GM19372 (cell line): Measurements from ENCODE around the gene CFDP1.

Experiments
- ATAC-seq: cut with Tn5 transposase; IDR thresholded peaks from one replicate; pipeline ENCODE4 v1.9.1; 2021; ENCODE audit warnings: mild to moderate bottlenecking, low read depth, moderate library complexity; ENCODE audit not compliant: unreplicated experiment

Gene CFDP1

DNA sequence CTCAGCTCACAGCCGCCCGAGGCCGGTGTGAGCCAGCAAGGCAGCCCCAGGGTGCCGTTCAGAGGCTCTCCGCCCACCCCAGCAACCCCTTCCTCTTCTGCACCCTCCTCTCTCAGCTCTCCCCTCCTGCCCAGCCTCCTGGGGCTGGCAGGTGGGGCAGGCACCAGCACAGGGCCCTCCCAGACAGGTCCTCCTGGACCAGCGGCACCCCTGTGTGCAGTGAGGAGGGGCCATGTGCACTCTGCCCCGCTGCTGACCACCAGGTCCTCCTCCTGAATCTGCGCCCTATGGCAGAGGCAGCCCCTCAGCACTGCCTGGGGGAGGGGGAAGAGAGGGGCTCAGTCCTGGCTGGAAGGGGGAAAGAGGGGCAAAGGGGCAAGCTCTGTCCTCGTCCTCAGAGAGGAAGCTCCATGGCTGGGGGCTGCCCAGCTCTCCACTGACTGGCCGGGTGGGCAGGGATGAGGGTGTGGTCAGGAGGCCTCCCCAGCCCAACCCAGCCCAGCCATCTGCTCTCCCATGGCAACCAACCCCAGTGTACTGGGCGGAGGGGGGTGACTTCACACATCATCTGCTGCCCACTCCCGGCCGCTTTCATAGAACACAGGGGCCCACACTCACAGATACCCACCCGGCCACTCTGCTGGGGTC, 176.5 kb downstream of the CFDP1 start:
- ATAC-seq: no peak

DNA sequence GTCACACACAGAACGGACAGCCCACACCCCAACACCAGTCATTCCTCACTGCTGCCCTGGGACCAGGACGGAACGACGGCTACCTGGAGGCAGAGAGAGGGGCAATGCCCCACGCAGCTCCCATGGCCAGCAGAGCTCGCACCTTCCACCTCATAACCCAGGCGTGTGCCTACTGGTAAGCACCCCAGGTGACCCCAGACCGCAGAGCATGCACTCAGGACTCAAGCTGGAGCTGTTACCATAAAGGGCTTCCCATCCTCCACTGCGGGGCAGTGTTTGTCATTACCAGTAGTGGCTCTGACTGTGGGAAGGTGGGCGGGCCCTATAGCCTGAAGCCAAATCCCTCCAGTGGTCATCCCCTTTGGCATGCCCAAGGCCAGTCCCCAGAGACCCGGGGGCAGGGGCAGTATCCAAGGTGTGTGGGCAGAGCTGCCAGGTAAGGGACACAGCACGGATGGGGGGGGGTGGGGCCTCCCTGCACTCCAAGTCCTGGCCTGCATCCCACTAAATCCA, 177.2 kb downstream of the CFDP1 start:
- ATAC-seq: no peak

DNA sequence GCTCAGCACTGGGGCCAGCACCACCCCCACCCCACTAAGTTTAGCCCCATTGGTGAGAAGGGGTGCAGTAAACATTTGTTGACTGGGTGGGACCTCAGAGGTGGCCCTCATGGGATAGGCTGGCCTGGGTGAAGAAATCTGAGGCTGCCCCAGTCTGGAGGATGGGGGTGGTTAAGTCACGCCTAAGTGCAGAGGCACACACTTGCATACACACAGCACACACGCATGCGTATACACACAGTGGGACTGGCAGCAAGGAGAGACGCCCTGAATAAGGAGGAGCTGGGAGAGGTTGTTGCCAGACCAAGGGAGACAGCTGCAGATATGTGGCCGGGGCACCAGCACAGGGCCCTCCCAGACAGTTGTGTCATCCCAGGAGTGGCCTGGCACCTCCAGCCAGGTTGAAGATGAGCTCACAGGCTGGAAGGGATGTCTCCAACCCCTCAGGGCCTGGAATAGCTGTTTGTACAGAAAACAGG, 178.9 kb downstream of the CFDP1 start:
- no peak for ATAC-seq

DNA sequence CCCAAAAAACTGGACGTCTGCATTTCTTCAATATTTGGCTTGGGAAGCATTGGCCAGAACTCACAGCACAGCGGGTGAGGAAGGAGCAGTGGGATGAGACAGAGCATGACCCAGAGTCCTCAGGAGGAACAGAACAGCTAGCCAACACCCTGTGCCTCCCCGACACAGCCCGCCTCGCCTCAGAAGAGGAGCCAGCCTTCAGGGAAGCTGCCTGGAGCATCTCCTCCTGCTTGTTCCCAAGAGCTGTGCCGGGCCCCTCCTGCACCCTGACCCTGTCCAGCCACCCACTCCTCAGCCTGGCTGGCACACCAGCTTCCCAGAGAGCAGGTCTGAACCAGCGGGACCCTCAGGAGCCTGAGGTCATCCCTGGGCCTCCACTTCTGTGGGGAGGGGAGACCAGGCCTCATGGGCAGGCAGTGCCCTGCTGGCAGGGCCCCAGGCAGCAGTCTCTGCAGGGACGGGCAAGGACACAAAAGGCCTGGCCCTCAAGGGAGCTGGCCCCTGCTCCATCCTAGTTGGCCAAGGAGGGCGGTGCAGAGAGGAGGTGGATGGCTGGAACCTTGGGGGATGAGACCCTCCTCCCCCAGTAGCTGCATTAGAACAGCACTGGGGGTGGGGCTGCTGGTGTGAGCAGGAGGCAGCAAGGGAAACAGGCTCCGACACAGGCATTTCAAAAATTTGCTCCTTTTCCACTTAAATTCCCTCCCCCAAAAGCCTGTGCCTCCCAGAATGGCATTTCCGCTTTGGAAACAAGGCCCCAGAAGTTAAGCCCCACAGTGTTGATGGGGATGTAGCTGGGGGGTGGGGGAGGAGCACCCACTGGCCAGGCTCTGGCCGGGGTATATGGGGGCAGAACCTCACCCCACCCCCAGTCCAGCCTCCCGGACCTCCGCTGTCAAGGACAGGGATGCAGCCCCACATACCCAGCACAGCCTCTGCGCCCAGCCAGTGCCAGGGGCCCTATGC, 180.1 kb downstream of the CFDP1 start:
- no peak for ATAC-seq

DNA sequence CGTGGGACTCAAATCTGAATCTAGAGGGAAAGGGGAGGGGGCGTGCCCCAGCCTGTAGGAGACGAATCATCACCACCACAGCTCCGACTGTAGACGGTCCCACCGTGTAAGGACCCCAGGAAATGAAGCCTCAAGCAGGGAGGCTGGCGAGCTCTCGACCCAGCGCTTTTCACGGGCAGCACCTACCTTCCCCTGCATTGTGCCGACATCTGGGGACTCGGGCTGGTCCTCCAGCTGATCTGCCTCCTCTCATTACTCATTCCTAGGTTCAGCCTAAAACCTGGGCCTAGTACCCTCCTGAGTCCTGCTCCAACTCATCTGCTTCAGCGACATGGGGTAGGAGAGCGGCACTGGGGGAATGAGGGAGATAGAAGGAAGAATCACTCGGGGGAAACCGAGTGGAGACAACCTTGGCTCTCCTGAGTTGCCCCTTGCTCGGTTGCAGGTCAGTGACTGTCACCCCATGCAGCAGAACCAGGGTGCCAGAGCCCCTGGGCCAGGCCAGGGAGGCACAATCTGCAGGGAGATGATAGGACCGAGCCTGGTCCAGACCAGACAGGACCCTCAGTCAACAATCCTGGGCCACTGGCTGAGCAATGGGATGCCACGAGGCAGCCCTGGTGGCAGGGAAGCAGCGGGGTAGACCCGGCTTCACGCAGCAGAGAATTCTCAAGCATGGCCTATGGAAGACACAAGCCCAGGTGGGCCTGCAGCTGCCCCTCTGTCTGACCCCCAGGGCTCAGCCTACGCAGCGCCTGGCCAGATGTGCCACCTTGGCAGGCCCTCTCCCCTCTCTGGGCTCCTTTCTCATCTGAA, 181.0 kb downstream of the CFDP1 start:
- no peak for ATAC-seq

DNA sequence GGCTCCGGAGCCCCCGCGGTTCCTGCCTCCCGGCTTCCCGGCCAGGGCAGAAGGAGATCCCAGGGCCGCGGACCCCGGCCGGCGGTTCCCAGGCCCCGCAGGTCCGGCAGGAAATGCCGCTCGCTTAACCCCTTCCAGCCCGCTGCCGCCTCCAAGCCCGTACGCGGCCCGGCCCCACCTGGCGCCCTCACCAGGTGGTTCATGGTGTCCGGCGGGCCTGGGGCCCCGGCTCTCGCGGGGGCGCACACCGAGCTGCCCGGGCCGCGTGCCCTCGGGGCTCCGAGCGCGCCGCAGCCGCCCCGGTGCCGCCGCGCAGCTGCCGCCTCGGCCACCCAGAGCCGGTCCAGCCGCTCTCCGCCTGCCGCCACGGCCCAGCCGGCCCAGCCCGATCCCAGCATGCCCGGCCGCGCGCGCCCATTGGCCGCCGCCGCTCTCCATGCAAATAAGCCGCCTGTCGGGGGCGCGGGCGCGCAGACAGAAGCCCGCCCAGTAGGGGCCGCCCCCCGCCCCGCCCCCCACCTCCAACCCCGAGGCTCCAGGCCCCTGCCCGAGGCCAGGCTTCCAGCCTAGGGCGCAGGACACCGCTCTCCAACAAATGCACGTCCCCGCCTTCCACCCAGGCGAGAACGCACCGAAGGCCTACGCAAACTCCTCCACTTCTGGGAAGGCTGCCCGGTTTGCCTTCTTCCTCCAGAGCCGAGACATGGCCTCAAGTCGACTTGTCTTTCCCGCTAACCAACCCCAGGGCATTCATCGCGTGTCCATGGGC, 181.8 kb downstream of the CFDP1 start, which contains the start of gene BCAR1:
Gene BCAR1 (minus strand): TSS at position 345 of the 769 bp plus-strand sequence. CDS start 142 bp downstream, at position 203.
- peak; percentile 83 for ATAC-seq

DNA sequence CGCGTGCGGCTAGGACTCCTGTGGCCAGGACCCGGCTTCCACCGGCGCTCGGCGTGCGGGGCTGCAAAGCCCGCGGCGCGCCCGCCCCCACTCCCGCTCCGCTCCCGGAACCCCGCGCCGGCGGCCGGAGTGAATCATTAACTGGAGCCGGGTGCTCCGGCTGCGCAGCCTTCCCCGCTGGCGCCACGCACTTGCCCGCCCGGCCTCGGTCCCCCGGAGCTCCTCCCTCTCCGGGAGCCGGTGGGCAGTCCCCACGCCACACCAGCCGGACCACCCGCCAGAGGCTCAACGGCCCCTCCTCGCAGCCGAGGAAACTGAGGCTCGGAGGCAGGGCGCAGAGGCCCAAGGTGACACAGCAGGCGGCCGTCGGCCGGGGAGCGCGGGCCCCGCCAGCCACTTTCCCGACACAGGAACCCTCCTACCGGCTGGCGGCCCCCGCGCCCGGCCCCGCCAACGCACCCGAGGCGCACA, 182.5 kb downstream of the CFDP1 start:
- peak; percentile 37 for ATAC-seq

DNA sequence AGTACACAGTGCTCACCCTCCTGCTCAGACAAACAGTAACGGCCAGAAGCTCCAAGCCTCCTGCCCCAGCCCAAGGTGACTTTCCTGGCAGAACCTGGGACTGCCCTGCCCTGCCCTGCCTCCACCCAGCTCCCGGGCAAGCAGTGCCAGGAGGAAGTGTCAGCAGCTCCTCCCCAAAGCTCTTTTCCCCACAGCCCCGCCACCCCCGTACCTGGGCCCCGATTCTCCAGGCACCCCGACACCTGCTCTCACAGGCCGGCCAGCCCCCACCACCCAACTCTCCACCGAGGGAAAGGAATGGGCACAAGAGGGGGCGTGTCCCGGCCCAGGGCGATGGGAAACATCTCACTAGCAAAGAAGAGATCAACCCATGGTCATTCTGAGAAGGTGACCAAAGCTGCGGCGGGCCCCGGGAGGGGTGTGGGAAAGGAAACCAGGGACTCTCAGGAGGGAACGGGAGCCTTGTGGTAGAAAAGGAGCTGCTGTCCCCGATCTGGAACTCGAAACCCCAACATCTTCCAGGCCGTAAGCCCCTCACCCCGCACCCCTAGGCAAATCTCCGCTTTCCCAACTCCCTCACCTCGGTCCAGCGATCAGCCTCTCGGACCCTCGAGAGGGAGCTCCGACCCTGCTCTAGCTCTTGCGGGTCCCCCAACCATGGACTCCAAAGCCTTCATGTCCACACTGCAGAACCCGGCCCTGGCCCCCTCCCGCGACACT, 183.1 kb downstream of the CFDP1 start:
- ATAC-seq: no peak

DNA sequence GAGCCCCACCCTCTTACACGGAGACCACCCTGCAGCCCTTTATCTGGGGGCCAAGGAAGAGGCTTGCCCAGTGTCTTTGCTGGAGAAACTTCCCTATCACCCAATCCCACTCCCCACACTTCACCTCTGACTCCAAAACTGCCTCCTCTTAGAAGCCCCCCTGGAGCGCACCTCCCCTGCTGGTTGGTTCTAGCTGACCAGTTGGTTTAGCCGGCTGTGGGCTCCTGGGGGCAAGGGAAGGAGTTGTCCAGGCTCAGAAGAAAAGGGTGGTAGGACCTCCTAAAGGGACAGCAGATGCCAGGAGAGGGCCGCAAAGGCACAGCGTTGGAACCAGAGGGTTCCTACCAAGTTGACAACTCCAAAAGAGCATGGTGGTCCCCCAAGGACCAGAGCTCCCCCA, 183.9 kb downstream of the CFDP1 start:
- ATAC-seq: no peak

DNA sequence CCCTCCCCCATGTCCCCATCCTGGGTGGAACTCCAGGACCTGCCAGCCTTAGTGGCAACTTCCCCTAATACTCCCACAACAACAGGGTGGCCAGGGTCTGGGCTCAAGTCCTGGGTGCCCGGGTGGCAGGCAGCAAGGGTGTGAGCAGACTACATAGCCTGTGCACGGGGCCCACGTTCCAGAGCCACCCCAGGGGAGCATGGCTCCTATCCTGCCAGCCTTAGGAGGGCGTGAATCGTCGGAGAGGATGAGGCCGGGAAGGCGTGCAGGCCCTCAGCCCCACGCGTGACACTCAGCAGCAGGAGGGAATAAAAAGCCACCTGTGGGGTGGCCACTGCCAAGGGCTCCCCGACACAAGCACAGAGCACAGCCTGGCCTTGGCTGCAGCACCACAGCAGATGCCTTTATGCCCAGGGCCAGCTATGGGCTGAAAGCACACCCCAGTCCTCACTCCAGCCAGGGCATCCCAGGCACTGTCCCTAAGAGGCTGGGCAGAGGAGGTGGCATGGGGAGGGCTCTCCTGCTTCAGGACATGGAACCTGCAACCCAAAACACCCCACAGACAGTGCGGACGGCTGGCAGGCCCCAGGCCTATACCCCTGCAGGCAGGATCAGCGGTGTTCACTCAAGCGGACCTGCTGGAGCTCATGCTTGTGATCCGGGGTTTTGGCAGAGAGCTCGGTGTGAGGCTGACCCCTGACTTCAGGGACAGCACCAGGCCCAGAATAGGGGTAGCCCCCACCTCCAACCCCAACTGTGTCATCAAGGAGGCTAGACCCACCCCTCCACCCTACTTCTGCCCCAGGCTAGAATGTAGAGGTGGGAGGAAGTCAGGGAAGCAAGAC, 184.5 kb downstream of the CFDP1 start:
- no peak for ATAC-seq

DNA sequence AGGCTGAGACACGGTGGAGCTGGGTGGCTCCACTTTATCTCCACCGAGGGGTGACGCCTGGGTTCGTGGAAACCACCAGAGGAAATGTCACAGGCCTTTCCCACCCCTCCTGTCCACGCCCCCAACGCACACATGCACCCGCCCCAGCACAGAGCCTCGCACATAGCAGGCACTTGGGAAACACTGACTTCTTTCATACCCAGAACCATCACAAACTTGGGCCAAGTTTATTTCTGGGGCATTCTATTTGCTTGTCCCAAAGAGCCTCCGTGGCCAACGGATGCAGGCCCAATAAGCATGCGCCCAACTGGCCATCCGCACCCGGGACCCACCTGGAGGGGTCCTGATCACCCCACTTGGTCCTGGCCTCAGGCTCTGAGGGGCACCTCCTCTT, 185.2 kb downstream of the CFDP1 start:
- no peak for ATAC-seq

DNA sequence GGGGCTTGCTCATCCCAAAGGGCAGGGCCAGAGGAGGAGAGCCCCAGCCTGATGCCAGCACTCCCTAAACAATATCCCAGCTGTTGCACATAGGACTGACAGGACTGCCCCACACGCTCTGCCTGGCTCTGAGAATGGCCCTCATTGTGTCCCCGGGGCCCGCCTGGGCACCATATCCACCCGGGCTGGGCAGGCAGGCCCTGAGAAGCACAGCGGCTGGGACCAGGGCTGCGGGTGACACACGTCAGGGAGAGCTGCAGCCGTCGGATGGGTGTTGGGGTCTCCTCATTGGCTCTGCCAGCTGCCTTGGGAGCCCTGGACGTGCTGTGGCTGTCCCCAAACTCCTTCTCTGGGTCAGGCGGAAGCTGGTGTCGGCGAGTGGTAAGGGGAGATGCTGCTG, 186.1 kb downstream of the CFDP1 start:
- no peak for ATAC-seq

DNA sequence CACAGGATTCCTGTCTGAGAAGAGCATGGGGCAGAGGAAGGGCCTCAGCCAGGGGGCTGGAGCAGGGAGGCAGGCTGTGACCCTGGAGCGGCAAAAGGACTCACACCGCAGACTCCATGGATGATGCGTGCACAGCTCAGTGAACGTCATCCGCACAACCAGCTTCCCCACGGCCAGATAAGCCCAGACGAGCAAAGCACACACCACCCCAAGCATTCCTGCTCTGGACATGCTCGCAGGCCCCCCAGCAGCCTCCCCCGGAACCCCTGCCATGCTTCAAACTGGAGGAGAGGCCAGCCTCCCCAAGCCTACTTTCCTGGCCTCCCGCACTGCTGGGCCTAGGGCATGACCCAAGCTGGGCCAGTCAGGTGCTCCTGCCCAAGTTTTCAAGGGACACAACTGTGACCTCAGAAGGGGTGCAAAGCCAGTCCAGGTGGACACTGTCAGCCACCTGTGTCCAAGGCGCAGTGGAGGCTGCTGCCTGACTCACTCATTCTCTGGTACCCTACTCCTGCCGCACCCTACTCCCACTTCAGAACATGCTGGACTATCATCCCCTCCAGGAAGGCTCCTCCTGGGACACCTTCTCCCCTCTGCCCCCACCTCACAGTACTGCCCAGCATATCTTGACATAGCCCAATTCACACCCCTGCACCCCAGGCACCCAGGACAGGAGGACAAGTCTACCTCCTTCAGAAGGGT, 186.6 kb downstream of the CFDP1 start:
- no peak for ATAC-seq

DNA sequence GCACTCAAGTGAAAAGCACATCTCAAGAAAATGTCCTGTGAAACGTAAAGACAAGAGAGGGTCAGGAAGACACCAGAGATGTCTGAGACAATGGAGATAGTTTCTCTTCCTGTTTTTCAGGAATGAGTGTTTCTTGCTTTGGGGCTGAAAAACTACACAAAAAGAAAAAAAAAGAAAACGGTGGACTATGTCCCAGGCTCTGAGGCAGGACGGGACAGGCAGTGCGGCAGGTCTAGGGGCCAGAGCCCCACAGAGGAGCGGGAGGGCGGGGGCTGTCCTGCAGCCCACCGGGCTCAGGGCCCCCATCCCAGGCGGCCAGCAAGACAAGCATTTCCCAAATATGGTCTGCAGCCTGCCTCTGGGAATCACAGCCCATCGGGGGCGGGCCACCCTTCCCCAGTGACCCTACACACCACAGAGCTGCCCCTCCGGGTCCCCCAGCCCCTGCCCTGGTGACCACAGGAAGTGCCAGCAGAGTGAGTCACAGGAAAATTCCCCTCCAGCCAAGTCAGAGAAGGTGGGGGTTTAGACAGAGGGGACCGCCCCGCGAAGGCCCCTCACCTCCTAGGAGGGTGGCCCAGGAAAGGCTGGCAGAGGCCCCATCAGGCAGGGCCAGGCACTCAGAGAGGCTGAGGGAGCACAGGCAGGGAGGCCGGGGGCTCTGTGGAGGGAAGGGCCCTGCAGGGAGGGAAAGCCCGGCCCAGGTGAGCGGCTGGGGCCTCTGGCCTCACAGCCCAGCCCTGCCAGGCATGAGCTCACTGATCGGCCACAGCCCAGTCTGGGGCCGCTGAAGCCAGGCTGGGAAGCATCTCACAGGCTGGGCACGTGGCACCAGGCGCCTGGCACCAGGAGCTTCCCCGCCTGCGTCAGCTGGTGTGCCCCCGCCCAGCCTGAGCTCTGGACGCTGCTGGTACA, 188.2 kb downstream of the CFDP1 start:
- ATAC-seq: no peak

DNA sequence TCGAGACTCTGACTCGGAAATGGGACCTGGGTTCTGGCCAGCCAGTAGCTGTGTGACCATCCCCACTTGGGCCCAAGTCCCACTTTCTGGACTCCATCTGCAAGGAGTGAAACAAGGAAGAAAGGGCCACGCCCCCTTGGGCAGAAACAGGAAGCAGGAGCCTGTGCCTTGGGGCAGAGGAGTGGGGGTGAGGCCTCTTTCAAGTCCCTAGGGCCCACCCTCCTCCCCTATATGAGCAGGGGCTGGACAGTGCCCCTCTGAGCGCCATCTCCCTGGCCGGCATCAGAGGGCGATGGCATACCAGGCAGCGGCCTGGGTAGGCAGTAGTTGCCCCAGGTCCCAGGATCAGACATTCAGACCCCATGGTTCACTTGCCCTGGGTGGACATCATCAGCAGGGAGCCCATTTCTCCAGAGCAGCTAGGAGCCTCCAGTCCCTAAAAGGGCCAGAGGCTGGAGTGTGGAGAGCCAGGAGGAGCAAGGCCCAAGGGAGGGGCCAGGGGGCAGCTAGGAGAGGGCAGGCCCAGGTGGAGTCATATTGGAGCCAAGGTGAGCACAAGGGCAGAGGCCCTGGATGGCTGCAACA, 189.0 kb downstream of the CFDP1 start:
- ATAC-seq: no peak
